GM13977 (cell line): ENCODE data around the gene RAB36.

Experiments used
- DNase-seq: peaks from one replicate; pipeline ENCODE4 v3.0.0; 2012; ENCODE audit warnings: low spot score
- CTCF ChIP-seq: IDR thresholded peaks from 2 replicates; pipeline ENCODE4 v1.5.1; 2012; ENCODE audit warnings: mild to moderate bottlenecking, control low read depth; ENCODE audit not compliant: insufficient read depth; ENCODE audit errors: extremely low read depth, missing control alignments
- in situ Hi-C: fragments of 300-500 bp; cut with MboI; formaldehyde crosslinking; loops from one replicate; pipeline ENCODE4 v1.12.0; 2022; ENCODE audit warnings: low sequenced_read_pairs, low pct_unique_long_range_greater_than_20kb, mixed read lengths, inconsistent platforms; ENCODE audit not compliant: unreplicated experiment

The RAB36 gene

GRCh38 chr22:23104187-23104971, 40.9 kb upstream of the RAB36 start:
- no peak for DNase-seq
- no peak for TF ChIP-seq CTCF
- in situ Hi-C loops = no loop called here

GRCh38 chr22:23105304-23105703, 40.0 kb upstream of the RAB36 start:
- in situ Hi-C loops = no loop called here
- no peak for DNase-seq
- TF ChIP-seq CTCF = no peak

GRCh38 chr22:23105919-23106318, 39.4 kb upstream of the RAB36 start:
- TF ChIP-seq CTCF = no peak
- DNase-seq = no peak
- in situ Hi-C loops = no loop called here

GRCh38 chr22:23106344-23106743, 38.9 kb upstream of the RAB36 start:
- no peak for DNase-seq
- no peak for TF ChIP-seq CTCF
- in situ Hi-C loops = no loop called here

- no peak for DNase-seq
- in situ Hi-C loops = no loop called here
- TF ChIP-seq CTCF = no peak
Measured at GRCh38 chr22:23106906-23107367, 38.3 kb upstream of the RAB36 start.

- in situ Hi-C loops = no loop called here
- DNase-seq = no peak
- no peak for TF ChIP-seq CTCF
Measured at GRCh38 chr22:23107487-23108248, 37.6 kb upstream of the RAB36 start.
